HTR-8/SVneo (cell line): Measurements from ENCODE around the gene KIF23.
A peak's percentile ranks its signal among the peaks of the same experiment; 100 is the strongest.
"Not testable (repeated sequence)": the region's sequence is repeated elsewhere in the genome, so short reads cannot be mapped to it uniquely, and the experiment has no call there.

Experiments used
- DNase-seq: peaks from one replicate; pipeline ENCODE4 v3.0.0; 2011; ENCODE audit warnings: low spot score, mixed read lengths; ENCODE audit not compliant: insufficient read length
- FAIRE-seq: peaks from 2 replicates; lab custom pipeline; 2011; peaks lifted over from hg19 to GRCh38; lab: Jason Lieb, UNC

KIF23 gene

DNA sequence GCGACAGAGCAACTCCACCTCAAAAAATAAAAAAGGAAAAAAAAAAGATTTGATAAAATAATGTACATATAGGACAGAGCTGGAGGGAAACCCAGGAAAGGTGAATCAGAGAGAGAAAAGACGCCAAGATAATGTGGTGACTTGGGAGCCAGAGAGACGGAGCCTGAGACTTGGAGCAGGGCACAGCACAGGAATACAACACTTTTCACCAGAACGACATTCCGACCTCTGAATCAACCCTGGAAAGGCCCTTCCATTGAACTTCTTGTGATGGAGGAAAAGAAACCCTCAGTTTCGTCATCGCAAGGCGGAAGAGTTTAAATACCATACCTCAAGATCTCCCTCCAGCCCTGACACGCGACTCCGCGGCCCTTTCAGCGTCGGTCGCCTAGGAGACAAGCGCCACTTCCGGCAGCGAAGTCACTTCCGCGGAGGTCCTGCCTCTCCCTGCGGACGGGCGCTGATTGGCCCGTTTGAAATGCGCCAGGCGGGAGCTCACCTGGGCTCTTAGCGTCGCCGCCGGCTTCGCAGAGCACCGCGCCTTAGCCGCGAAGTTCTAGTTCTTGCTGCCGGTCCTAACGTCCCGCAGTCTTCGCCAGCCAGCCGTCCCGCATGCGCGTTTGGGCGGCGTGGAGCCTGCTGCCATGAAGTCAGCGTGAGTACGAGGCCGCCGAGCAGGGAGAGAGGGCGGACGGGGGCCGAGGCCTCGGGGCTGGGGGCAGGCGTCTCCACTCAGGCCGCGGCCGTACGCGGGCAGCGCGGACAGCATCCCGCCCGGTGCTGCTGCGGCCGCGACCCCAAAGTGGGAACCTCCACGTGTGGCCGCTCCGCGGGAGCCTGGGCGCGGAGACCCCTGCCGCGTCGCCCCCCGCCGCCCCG is at the start of gene KIF23:
TSS of gene KIF23 (plus strand) at position 528 of the 879 bp plus-strand sequence. CDS start at position 645, 117 bp downstream.
- FAIRE-seq: peak; percentile 93
- DNase-seq: peak; percentile 98

DNA sequence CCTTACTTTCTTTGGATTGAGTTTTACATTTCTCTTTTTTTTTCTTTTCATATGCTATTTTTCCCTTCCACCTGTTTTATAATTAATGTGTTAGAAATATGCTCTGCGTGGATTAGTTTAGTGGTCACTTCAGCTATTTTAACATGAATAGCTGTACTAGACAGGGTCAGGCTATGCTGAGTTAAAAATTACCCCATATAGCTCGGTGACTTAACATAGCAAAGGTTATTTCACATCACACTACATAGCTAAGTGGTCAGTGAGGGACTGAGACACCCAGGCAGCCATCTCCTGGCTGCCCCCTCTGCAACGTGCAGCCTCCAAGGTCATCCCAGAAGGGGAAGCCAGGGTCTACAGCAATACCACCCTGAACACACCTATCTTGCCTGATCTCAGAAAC is 46.9 kb upstream of the KIF23 start:
- DNase-seq (no peak), FAIRE-seq (no peak)

DNA sequence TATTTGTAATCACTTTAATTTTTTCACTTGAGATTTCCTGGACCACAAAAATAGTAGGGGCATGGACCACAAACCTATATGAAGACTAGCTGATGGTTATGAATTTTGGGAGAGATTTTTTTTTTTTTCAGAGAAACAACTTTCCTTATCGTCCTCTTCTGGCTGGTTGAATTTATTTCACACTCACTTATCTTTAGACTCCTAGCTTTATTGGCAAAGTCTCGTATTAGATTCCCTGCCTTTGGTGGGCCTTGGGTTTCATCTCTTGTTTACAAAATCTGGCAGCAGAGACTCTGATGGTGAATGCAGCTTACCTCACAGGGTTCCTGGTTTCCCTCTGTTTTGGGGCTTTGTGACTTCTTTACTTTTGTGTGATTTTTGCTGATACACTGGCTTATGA is 44.5 kb upstream of the KIF23 start:
- DNase-seq (no peak), FAIRE-seq (no peak)

DNA sequence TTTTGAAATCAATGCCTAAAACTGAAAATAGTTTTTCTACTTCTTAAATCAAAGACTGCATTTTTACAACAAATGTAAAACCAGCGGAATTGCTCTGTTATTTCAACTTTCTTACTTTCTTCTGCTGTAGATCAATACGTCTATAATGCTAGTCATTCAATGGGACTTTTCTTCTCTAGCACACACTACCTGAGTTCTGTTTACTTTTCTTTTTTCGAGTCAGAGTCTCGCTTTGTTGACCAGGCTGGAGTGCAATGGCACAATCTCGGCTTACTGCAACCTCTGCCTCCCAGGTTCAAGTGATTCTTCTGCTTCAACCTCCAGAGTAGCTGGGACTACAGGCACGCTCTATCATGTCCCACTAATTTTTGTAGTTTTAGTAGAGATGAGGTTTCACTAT is 40.7 kb upstream of the KIF23 start:
- no peak for FAIRE-seq
- DNase-seq: no peak

DNA sequence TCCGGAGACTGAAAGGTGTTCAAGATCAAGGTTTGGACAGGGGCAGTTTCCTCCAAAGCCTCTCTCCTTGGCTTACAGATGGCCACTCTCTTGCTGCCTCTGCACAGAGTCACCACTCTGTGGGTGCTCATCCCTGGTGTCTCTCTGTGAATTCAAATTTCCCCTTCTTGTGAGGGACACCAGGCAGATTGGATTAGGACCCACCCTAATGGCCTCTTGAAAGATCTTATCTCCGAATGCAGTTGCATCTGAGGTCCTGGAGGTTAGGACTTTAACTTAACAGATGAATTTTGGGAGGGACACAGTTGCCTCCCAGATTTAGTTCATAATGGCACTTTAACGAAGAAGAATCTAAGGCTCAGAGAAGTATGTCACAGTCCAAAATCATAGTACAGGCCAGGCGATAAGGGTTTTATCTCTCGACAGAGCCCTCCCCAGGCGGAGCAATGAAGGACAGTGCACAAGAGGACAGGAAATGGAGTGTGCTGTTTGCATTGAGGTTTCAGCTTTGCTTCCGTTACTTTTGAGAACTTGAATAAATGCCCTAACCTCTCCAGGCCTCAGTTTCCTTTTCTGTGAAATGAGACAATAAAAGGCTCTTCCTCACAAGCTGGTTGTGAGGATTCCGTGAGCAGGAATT is 38.9 kb upstream of the KIF23 start:
- DNase-seq (no peak), FAIRE-seq (no peak)

DNA sequence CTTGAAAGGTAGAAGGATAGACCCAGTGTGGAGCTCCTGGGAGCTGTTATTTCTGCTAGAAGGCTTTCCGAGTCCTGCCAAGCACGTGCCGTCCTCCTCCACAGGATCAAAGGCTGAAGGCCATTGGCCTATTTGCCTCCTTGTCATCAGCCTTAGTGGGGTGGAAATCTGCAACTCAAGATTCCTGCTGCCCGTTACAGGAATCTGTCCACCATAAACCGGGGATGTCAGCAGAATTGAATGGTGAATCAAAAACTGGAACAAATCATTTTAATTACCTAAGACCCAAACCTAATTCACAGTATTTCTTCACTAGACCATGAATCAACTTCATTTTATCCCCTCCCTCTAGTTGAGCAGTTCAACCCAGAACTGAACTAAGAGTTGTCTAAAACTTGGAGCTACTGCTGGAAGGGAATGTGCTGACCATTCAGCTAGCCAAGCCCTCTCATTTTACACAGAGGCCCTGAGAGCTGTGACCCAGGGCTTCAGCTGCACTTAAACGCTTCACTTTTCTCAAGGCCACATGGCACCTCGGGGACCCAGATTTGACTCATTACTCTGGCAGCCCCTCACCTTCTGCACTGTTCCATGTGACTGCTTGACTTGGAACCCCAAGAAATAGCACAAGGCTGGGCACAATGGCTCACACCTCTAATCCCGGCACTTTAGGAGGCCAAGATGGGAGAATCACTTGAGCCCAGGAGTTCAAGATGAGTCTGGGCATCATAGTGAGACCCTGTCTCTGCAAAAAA is 36.8 kb upstream of the KIF23 start:
- no peak for FAIRE-seq
- DNase-seq: no peak

DNA sequence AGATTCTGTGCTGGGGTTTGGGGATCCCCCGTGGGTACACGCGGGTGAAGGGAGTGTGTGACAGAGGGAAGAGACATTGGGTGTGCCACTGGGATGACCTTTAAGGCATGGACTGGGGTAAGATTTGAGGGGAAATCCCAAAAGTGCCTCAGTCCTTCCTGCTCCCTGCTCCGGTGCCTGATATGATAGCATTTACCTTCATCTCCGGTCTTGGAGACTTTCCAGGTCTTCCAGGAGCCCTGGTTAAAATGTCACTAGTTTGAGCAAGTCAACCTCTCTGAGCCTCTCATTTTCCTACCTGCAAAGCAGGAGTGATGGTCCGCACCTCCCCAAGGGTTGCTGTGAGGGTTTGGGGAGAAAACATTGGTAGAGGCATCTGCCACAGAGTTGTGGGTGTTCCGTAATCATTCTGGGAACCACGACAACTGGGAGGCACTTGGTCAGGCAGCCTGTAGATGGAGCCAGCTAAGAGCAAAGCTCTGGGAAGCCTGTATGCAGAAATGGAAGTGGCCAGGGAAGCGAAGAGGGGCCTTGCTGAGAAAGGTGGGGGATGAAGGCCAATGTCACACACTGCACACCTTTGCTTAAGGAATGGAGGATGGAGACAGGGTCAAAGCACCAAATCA is 33.9 kb upstream of the KIF23 start:
- DNase-seq (no peak), FAIRE-seq (peak; percentile 77)

DNA sequence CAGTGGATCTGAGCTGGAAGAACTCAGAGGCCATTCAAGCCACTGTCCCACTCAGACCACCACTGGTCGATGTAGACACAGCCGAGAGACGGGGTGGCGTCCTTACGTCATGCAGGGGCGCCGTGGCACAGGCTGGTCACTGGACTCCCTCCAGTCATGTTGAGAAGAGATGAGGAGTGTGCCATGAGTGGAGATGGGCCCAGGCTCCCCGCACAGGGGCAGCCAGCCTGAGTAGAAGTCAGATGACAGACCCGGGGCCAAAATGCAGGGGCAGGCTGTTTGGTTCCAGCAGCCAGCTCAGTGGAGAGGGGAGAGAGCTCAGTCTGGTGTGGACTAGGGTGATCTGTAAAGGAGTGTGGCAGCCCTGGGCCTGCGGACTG is 33.4 kb upstream of the KIF23 start:
- DNase-seq (no peak), FAIRE-seq (no peak)

DNA sequence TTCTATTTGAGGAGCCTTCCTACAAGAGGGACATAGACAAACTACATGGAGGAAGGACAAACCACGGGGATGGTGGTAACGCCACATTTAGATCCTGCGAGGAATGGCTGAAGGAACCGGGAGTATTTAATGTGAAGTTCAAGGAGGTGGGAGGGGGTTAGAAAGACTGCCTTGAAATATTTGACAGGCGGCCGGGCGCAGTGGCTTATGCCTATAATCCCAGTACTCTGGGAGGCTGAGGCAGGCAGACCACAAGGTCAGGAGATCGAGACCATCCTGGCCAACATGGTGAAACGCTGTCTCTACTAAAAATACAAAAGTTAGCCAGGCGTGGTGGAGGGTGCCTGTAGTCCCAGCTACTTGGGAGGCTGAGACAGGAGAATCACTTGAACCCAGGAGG is 32.0 kb upstream of the KIF23 start:
- not testable (repeated sequence) for DNase-seq, FAIRE-seq

DNA sequence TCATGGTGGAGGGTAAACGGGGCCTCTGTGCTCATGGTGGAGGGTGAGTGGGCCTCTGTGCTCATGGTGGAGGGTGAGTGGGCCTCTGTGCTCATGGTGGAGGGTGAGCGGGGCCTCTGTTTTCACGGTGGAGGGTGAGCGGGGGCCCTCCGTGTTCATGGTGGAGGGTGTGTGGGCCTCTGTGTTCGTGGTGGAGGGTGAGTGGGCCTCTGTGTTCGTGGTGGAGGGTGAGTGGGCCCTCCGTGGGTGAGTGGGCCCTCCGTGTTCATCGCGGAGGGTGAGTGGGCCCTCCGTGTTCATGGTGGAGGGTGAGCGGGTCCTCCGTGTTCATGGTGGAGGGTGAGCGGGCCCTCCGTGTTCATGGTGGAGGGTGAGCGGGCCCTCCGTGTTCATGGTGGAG is 30.1 kb upstream of the KIF23 start:
- not testable (repeated sequence) for DNase-seq, FAIRE-seq

DNA sequence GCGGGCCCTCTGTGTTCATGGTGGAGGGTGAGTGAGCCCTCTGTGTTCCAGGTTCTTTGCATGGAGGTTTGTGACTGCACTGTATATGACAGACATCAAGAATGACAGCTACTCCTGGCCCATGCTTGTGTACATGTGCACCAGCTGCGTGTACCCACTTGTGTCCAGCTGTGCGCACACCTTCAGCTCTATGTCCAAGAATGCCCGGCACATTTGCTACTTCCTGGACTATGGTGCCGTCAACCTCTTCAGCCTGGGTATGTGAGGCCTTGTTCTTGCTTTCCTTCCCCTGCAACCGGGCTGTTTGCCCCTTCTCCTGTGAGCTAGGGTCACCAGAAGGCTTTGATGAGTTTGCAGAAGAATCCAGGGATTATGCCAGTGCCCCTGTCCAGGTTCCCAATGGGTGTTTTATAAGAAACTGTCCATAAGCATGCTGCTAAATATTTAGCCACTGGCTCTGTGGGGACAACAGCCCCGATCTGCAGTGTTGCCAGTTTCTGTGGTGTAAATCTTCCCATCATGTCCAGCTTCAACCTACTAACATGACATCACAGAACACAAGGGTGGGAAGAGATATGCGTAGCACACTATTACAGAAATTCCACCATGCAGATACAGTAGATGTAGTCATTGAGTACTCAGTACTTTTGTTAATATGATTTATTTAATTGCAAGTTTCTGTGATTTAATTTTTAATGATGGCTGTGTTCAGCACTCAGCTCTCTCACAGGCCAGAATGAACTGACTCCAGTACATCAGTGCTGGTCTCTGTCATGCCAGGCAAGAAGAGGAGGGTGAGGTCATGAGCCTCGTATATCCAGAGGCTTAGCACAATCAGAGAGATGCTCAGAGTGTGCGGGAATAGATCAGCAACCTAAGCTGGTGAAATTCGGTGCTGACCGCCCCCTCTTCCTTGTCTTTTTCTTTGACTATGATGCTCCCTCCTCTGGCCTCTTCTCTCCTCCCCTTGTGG is 29.2 kb upstream of the KIF23 start:
- FAIRE-seq (peak; percentile 70), DNase-seq (no peak)

DNA sequence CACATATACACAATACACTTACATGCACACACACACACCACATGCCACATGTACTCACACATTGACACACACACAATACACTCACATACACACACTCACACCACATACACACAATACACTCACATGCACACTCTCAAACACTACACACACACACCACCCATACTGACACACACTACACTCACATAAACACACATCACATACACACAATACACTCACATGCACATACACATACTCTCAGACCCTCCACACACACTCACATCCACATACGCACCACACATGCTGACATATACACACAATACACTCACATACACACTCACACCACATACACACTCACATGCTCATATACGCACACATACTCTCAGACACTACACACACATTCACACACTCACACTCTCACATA is 28.3 kb upstream of the KIF23 start:
- FAIRE-seq (peak; percentile 99), DNase-seq (no peak)

DNA sequence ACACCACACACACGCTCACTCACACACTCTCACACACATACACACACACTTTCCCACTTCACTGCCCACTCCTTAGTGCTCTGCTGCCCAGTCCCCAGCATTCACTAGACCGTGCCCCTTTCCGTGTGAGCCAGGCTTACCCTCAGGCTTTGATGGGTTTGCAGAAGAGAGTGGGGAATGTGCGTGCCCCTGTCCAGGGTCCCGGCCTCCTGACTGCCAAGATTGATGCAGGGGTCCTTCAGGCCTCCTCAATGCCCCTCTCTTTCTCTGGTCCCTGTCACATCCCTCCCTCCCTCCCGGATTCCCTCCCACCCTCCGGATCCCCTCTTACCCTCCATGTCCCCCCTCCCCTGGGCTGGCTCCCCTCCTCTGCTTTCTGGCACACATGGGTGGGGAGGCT is 27.9 kb upstream of the KIF23 start:
- FAIRE-seq: no peak
- no peak for DNase-seq

DNA sequence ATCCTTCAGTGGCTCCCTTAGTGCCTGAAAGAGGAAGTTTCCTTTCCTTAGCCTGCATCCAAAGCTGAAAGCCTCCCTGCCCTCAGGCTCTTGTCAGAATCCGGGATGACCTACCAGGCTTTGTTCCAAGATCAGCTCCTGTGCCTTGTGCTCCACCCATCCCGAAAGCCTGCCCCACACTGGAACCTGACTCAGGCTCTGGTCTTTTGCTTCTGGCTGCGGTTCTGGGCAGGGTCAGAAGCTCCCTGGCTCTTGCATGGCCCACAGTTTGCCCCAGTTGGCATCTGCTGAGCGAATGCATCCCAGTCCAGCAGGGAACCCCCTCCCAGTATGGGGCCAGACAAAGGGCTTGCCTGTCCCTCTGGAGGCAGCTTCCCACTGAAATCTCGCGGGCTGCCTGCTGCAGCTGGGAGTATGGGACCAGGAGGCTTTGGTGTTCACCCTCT is 25.9 kb upstream of the KIF23 start:
- DNase-seq: peak; percentile 62
- peak; percentile 26 for FAIRE-seq

DNA sequence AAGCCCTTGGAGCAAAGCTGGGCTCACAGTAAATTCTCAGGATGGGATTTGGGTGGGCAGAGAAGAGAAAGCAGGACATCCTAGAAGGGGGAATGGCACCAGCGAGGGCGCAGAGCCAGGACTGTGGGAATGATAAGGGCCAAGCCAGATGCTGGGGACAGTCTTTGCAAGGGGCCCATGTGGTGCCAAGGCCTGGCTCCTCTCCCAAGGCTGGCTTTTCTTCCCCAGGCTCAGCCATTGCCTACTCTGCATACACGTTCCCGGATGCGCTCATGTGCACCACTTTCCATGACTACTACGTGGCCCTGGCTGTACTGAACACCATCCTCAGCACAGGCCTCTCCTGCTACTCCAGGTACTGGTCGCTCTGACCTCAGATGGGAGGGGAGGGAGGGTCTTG is 24.7 kb upstream of the KIF23 start:
- FAIRE-seq: no peak
- DNase-seq: no peak

DNA sequence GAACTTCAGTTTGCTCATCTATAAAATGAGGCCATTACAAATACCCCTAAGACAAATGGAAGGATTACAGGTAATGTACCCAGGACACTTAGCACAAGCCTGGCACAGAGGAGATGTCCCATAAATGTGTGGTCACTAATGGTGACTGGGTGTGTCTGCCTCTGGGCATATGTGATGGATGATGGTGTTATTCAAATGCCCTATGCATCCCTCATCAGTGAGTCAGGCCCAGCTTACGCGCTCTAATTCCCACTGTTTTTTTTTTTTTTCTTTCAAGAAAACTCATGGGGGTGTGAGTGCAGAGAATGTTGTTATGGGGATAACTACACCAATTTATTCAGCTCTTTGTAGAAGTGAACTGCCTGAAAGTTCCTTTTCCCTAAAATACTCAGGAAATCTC is 23.6 kb upstream of the KIF23 start:
- DNase-seq (peak; percentile 73), FAIRE-seq (peak; percentile 92)

DNA sequence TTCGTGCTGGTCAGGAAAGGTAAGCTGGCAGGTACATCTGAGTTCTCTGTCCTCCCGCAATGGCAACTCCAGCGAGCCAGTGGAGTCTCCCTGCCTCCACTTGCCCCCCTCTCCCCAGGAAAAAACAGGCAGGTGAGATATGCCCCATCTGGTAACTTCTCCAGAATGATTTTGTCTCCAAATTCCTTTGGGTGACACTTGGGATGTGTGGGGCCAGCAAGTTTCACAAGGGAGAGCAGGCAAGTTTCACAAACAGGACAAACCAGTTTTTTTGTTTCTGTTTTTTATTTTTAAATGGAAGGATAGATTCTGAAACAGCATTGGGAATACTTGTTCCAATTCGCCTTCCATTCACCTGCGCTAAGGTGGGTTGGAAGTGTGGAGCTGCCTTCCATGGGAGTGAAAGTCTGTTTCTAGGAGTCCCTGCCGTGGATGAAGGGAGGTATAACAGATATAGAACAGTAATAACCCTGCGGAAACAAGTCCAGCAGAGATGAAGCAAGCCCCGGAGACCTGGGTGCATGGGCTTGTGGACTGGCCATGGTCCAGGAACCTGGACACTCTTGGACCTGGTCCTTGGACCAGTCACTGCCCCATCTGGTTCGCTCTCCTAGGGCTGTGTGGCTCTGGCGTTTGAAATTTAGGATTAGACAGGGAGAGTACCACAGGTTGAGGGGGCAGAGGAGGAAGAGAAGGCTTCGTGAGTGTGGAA is 22.9 kb upstream of the KIF23 start:
- FAIRE-seq (no peak), DNase-seq (no peak)

DNA sequence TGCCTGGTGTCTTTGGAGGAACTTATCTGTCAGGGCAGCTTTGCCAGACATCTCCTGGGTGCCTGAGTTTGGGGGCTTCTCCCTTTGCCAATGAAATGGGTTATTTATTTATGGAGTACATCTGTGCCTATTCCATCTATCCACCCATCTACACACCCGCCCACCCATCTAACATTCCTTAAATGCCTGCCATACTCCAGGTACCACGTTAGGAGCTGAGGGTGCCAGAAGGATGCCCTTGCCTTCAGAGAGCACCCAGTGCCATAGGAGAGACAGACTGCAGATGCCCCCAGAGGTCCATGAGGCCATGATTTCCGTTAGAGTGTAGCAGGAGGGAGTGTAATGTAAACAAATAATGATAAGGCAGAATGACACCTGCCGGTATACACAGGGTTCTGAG is 21.8 kb upstream of the KIF23 start:
- DNase-seq (no peak), FAIRE-seq (peak; percentile 66)
